Measurements from ENCODE around the gene BMP7. TPM values are rescaled to one million over a fixed set of nuclear protein-coding genes. Genes with fewer than 3 reads are reported as not detected.
A peak's percentile ranks its signal among the peaks of the same experiment; 100 is the strongest.
"Not testable (repeated sequence)": the region's sequence is repeated elsewhere in the genome, so short reads cannot be mapped to it uniquely, and the experiment has no call there.

BMP7 gene
- total RNA-seq, 4 donors from 2014 or later = 4.6 to 7.1 (median 5.6) TPM

DNA sequence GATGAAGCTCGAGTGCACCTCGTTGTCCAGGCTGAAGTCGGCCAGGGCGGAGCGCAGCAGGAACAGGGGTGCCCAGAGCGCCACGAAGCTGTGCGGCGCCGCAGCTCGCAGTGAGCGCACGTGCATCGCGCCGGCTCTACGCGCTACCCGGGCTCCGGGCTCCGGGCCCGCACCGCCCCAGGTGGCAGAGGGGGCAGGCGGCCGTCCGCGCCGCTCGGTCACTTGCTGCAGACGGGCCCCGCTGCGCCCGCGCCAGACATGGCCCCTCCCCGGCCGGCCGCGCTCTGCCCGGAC lies 497 bp downstream of the BMP7 start:
- Histone ChIP-seq H3K36me3 (no peaks in the 10 kb centered on the region), H3K4me1 (peaks cover 6 to 36% (median 27%) of the 10 kb centered on the region in 4 donors), H3K27ac (replicated peaks in 1 of 4) (no peak overlapping the region), H3K9me3 (no peaks in the 10 kb centered on the region), H3K27me3 (peaks cover 0 to 93% (median 28%) of the 10 kb centered on the region in 4 donors), H3K4me3 (peak overlapping the region; percentile 49 to 62 (median 54))
- intact Hi-C loops (cut with DNase I) = no loop called here
- WGBS = no CpG with 5 or more reads among the region's 39 CpGs
- TF ChIP-seq EP300 (IDR thresholded peaks at IDR 0.05) = no peak
- TF ChIP-seq, protein P1, sequence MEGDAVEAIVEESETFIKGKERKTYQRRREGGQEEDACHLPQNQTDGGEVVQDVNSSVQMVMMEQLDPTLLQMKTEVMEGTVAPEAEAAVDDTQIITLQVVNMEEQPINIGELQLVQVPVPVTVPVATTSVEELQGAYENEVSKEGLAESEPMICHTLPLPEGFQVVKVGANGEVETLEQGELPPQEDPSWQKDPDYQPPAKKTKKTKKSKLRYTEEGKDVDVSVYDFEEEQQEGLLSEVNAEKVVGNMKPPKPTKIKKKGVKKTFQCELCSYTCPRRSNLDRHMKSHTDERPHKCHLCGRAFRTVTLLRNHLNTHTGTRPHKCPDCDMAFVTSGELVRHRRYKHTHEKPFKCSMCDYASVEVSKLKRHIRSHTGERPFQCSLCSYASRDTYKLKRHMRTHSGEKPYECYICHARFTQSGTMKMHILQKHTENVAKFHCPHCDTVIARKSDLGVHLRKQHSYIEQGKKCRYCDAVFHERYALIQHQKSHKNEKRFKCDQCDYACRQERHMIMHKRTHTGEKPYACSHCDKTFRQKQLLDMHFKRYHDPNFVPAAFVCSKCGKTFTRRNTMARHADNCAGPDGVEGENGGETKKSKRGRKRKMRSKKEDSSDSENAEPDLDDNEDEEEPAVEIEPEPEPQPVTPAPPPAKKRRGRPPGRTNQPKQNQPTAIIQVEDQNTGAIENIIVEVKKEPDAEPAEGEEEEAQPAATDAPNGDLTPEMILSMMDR (IDR thresholded peaks at IDR 0.05) = no peak
- TF ChIP-seq POLR2A (IDR thresholded peaks at IDR 0.05; ENCODE audit: low read depth) = no peak
- no peak for TF ChIP-seq POLR2AphosphoS5 (IDR thresholded peaks at IDR 0.05)
- DNase-seq (ENCODE audit: extremely low spot score) = no peak

DNA sequence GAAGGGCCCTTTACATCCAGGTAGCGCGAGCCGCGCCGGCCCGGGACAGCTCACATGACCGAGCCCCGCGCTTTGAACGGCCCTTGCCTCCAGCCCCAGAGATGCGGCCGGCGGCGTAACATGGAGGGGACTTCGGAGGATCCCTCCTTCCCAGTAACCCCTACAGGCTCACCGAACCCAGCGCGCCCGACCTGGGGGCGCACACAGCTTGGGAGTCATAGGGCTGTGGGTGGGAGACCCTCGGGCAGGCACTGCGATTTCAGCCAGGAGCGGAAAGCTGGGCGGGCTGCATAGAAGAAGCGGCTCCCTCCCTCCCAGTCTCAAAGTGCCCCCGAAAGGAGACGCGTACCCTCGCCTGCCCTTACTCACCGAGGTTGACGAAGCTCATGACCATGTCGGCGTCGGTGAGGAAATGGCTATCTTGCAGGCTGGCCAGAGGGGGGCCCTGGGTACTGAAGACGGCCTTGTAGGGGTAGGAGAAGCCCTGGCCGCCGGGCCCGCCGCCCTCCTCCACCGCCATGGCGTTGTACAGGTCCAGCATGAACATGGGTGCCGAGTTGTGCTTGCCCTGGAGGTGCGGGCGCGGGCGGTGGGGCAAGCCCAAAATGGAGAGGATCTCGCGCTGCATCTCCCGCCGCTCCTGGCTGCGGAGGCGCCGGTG lies 975 bp downstream of the BMP7 start:
- no peak for DNase-seq (ENCODE audit: extremely low spot score)
- Histone ChIP-seq H3K4me3 (peak overlapping the region; percentile 49 to 62 (median 54)), H3K27ac (replicated peaks in 1 of 4) (peak overlapping the region in 1 of 4 donors; percentile 57), H3K9me3 (no peaks in the 10 kb centered on the region), H3K4me1 (peaks cover 6 to 41% (median 29%) of the 10 kb centered on the region in 4 donors), H3K27me3 (peaks cover 0 to 97% (median 31%) of the 10 kb centered on the region in 4 donors), H3K36me3 (no peaks in the 10 kb centered on the region)
- TF ChIP-seq POLR2A (IDR thresholded peaks at IDR 0.05; ENCODE audit: low read depth) = no peak
- TF ChIP-seq, protein P1 (IDR thresholded peaks at IDR 0.05) = no peak
- TF ChIP-seq EP300 (IDR thresholded peaks at IDR 0.05) = no peak
- no peak for TF ChIP-seq POLR2AphosphoS5 (IDR thresholded peaks at IDR 0.05)
- intact Hi-C loops (cut with DNase I) = no loop called here
- WGBS = no CpG with 5 or more reads among the region's 53 CpGs

DNA sequence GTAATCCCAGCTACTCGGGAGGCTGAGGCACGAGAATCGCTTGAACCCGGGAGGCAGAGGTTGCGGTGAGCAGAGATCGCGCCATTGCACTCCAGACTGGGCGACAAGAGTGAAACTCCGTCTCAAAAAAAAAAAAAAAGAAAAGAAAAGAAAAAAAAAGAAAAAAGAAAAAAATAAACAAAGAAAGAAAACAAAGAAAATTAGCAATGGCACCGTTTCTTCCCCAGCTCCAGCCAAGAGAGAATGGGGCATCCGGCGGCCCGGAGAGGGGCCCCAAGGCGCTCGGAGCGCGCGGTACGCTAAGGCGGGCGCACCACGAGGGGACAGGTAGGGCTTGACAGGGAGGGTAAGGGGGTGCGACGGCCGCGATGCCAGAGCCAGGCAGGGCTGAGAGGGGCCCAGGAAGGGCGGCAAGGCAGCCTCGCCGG lies 1.5 kb downstream of the BMP7 start:
- DNase-seq (ENCODE audit: extremely low spot score); H3K36me3 ChIP-seq; intact Hi-C loops (cut with DNase I); H3K9me3 ChIP-seq: not testable (repeated sequence)
- H3K27ac ChIP-seq (replicated peaks in 1 of 4) = peak overlapping the region in 2 of 4 donors; percentile 51 to 57
- H3K27me3 ChIP-seq = peaks cover 0 to 98% (median 31%) of the 10 kb centered on the region in 4 donors
- peaks cover 6 to 46% (median 32%) of the 10 kb centered on the region in 4 donors for H3K4me1 ChIP-seq
- WGBS = 5% methylated on average over 22 of the region's 29 CpGs
- H3K4me3 ChIP-seq = peak overlapping the region; percentile 49 to 62 (median 54)

DNA sequence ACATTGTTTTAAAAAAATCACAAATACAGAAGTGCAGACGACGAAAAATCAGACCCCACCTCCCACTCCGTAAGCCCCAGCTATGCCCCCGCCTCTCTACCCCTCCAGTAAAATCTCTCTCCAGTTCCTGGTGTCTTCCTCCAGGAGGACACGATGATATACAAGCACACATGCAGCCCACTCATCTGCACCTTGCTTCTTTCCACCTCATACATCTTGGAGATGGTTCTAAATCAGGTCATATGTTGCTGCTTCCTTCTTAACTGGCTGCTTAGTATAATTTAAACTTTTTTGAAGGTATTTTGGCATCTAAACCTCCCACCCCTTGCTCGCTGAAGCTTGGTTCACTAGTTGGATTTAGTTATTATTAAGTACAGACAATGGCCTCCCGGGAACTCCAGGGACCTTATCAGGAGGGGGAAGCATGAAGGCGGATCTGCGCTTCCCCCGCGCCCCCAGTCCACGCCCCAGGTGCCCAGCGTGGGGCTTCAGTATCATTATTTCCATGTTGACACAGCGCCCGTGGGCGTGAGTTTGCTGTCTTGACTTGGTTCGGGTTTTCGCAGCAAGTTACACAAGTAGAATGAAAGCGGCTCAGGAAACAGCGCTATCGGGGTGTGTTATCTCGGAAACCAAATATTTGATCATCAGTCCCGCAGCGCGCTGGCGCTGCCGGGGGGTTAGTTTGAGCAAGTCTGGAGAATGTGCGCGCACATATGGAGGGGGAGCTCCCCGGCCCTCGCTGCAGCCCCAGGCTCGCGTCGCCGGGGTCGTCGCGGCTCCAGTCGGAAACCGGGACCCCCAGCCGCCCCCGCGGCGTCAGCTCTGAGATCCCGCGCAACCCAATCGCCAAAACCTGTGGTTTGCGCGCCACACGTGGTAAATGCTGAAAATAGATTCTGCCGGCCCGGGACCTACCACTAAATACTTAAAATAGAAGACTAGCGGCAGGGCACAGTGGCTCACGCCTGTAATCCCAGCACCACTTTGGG lies 2.3 kb downstream of the BMP7 start:
- Histone ChIP-seq H3K36me3 (no peaks in the 10 kb centered on the region), H3K4me3 (peak overlapping the region; percentile 49 to 62 (median 54)), H3K4me1 (peaks cover 6 to 55% (median 35%) of the 10 kb centered on the region in 4 donors), H3K27me3 (peaks cover 0 to 100% (median 33%) of the 10 kb centered on the region in 4 donors), H3K9me3 (no peaks in the 10 kb centered on the region), H3K27ac (replicated peaks in 1 of 4) (peak overlapping the region; percentile 32 to 57 (median 44))
- DNase-seq (ENCODE audit: extremely low spot score) = no peak
- 23% methylated on average over 31 of the region's 54 CpGs for WGBS
- TF ChIP-seq POLR2AphosphoS5 (IDR thresholded peaks at IDR 0.05) (no peak), EP300 (IDR thresholded peaks at IDR 0.05) (no peak), POLR2A (IDR thresholded peaks at IDR 0.05; ENCODE audit: low read depth) (no peak)
- TF ChIP-seq, protein P1 (IDR thresholded peaks at IDR 0.05) = no peak
- intact Hi-C loops (cut with DNase I) = no loop called here
